ENCODE measurements around the gene LRRC7.

GRCh38 chr1:69871412-69871811 is 303.7 kb downstream of the LRRC7 start:
- TF ChIP-seq CTCF (IDR thresholded peaks at IDR 0.05; ENCODE audit: poor library complexity, severe bottlenecking) (no peak), EZH2 (IDR thresholded peaks at IDR 0.05; ENCODE audit: borderline replicate concordance, insufficient read depth, low read length, poor library complexity, severe bottlenecking) (no peak), REST (IDR thresholded peaks at IDR 0.05; ENCODE audit: borderline replicate concordance) (no peak)

Measured in neural cell (in vitro differentiated cells).